Measurements from ENCODE around the gene PKP1.

PKP1 gene

GRCh38 chr1:201284636-201285035 lies 1.3 kb downstream of the PKP1 start:
- DNase-seq, result no peak

GRCh38 chr1:201285846-201286245 lies 2.5 kb downstream of the PKP1 start:
- DNase-seq, result no peak

DNA sequence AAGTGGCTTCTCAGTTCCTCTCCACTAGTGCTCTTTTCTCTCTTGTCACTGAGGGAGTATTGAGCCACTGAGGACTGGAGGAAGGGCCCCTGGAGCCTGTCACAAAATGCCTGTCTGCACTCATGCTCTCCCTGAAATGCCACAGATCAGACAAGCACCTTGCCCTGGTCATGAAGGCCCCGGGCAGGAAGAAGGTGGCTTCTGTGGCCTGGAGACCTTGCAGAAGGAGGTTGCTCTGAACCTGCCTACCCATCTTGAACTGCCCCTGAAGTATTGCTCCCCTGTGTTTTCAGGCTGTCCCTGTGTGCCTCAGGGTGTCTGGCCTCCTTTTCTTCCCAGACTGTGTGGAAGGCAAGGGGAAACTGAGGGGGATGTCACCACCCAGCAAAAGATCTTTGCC lies 3.1 kb downstream of the PKP1 start:
- no peak for DNase-seq

DNA sequence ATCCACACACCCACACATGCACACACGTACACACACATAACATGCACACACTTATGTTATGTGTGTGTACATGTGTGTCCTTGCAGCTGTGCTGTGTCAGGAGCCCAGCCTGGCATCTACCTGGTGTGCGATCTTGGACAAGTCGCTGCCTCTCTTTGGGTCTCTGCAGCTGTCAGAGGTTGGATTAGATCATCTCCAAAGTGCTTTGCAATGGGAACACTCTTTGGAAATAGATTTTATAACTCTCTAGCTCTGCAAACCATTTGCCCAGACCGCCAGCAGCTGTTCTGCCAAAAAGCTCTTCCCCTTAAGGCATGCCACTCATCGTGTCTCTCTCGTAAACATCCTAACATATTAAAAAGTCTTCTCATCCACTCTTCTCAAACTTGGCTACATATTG lies 4.7 kb downstream of the PKP1 start:
- no peak for DNase-seq

- no peak for DNase-seq
Observed at GRCh38 chr1:201288765-201289164, 5.5 kb downstream of the PKP1 start.

DNA sequence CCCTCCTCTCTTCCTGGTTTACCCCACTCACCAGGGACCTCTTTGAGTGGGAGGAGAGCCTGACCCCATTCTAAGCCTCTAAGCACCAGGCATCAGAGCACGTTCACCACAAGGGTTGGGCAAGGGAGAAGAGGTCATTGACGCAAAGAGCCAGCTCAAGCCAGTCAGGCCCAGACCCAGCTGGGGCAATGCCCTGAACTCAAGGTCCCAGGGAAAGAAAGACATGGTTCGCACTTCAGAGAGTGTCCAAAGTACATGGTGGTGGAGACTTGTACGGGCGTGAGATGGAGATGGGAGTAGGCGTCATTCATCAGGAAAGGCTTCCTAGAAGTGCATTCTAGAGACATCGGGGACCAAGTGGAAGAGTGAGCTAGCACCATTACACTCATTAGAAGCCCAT lies 7.2 kb downstream of the PKP1 start:
- DNase-seq, result no peak

DNA sequence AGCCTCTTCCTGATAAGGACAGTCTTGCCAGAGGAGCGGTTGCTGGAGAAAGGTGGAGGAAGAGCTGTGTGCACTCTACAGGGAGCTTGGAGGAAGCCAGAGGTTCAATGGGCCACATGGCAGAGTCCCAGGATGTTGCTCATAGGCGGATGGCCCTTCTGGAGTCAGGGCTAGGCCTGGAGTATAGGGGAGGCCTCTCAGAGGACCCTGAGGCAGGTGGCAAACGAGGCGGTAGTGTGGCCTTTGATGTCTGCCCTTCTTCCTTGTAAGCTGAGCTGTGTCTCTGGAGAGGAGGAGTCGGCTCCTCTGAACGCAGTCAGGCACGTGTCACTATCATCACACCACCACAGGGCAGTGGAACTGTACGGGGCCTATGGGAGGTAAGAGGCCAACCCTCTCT lies 8.6 kb downstream of the PKP1 start:
- peak; percentile 15 for DNase-seq

DNA sequence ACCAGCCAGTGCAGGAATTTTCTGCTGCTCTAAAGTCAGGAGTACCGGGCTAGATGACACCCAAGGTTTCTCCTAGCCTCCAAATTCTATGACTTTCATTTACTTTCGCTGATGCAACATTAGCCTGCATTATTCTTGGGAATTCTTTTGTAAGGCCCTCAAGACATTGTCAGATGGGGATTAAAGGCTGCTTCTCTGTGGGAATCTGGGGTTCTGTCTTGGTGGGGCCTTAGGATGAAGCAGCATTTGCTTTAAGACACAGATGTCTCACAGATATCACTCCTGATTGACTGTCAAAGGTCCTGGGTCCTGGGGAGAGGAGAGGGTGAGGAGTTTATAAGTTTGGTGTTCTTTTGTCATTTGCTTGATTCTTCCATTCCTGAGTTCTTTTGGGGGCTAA lies 11.6 kb downstream of the PKP1 start:
- no peak for DNase-seq

DNA sequence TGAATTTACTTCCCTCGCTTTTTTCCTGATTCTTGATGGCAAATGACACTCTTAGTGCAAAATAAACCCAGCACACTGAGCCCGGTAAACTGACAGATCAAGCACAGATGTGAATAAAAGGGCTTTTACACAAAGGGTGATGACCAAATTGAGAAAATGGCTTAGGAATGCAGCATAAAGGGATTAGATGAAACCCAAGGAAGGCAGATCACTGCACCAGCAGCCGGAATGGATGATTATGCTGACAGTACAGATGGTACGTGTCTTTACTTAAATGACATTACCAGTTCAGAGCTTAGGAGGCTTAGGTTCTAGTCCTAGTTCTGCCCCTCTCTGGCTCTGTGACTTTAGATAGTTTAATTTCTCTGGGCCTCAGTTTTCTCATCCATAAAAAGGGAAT lies 12.0 kb downstream of the PKP1 start:
- no peak for DNase-seq

GRCh38 chr1:201295861-201296260 lies 12.6 kb downstream of the PKP1 start:
- DNase-seq, result no peak

- DNase-seq, result no peak
Observed at GRCh38 chr1:201296352-201296751, 13.0 kb downstream of the PKP1 start.

DNA sequence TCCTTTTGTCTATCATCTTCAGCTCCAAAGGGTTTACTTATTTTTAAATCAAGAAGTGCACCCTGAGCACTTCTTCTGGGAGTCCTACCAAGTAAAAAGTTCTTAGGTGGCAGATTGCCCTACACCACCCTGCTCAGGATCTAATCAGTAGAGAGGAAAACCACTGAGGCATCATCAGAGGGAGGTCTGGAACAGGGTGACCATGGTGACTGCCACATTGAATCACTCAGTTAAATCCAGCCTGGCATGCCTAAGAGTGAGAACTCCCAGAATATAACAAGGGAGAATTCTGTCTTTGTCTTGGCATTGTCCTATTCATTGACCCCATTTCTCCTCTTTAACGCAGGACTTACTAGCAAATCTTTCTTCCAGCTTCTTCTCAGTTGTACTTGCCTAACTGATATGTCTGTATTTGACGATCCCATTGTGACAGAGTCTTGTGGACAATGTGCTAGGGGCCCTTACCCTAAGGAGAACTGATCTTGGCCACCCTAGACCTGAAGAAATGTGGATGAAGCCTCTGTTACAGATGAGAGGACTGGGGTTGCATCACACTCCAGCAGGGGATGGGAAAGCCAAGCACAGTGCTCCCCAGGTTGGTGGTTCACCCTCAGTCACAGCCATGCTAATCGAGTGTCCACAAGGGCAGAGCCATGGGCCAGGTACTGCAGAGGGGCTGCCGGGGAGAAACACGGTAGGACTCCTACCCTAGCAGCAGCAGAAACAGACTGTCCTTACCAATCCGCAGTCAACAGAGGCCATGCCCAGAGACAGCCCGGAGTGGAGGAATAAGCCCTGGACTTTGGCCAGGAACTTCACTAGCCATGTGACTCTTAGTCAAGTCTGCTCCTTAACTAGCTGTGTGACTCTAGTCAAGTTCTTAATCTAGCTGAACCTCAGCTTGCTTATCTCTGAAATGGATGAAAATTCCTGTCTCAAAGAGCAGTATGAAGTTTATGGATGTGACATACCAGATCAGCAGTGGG lies 15.4 kb downstream of the PKP1 start:
- DNase-seq, result no peak

- no peak for DNase-seq
Observed at GRCh38 chr1:201299968-201300367, 16.7 kb downstream of the PKP1 start.

DNA sequence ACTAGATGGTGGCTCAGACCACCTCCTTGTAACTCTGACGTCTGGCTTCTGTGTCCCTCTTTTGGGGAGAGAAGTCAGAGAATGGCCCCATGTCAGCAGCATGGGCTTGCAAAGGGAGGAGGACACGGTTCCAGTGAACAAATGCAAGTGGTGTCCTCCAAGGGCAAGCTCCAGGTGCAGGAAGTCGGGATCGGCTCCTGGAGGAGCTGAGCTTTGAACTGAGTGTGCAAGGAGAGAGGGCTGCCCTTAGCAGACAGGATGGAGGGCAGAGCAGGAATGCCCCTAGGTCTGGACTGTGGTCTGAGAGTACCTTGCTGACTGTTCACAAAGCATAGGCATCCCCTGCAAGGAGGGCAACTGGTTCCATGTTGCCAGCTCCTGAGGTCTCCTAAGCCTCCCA lies 17.3 kb downstream of the PKP1 start:
- DNase-seq, result no peak

- peak; percentile 73 for DNase-seq
Observed at GRCh38 chr1:201302163-201303152, 19.2 kb downstream of the PKP1 start.

GRCh38 chr1:201304126-201304525 lies 20.8 kb downstream of the PKP1 start:
- DNase-seq, result no peak

- no peak for DNase-seq
Observed at GRCh38 chr1:201305815-201306214, 22.5 kb downstream of the PKP1 start.

GRCh38 chr1:201307231-201307630 lies 23.9 kb downstream of the PKP1 start:
- DNase-seq, result no peak

- no peak for DNase-seq
Observed at GRCh38 chr1:201307760-201308499, 24.6 kb downstream of the PKP1 start.

- peak; percentile 90 for DNase-seq
Observed at GRCh38 chr1:201309416-201309815, 26.1 kb downstream of the PKP1 start.

DNA sequence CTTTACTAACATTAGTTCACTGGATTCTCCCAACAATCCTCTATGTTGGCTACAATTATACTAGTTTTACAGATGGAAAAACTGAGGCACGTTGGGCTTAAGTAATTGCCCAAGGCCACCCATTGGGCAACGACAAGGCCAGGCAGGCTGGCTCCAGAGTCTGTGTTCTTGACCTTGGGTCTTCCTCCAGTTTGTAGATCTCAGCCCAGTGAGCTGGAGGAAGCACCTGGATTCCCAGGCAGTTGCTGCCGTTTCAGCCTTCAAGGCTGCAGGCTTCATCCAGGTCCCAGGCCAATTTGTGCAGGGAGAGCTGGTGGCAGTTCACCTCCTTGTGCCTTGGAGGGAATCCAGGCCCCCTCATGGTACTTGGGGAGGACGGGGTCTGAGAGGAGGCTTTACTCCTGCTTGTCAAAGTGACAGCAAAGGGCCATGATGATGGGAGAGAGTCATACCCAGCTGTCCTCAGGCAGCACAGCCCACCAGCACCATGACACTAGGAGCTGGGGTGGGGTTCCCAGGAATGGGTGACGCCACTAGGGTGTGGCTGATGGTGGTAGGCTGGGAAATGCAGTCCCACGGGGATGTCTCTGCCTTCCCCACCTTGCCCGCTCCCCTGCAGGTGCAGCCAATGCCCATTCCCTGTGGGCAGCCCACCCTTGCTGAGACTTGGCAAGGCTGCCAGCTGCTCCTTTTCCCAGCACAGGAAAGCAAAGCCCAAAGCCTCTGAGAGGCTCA lies 27.1 kb downstream of the PKP1 start:
- no peak for DNase-seq

DNA sequence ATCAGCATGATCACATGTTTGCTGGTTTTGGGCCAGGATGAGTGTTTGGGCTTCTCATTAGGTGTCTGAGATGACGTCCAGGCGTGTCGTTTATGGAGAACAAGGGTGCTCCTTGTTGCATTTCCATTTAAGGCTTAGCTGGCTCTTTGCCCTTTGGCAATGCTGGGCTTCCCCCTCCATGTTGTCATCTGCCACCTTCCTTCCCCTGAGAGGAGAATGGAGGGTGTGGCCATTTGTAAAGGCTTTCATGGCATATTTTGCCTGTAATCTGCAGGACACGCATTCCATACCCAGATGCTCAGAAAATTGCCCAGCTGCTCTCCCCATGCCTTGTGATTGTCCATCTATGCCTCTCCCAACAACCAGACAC lies 27.7 kb downstream of the PKP1 start:
- no peak for DNase-seq

Data from NCI-H1436 (cell line).